ENCODE measurements around the gene ATP1A1.

DNA sequence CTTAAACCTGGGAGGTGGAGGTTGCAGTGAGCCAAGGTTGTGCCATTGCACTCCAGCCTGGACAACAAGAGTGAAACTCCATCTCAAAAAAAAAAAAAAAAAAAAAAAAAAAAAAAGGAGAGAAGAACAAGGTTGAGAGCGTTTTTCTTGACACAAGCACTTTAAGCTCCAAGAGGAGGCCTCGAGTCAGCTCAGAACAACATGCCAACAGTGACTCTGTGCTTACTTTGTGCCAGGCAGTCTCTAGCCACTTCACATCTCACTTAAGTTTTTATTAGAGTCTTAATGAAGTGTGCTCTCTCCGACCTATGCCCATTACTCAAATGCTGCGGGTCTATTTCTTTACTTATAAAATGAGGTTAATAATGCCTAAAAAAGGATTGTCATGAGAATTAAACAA is 13.0 kb downstream of the ATP1A1 start:
- TF ChIP-seq NR3C1 (CRISPR knock-in tag; conservative IDR thresholded peaks at IDR 0.05; ENCODE audit: low read depth) (no peak), CREB1 (CRISPR knock-in tag; IDR thresholded peaks at IDR 0.05) (no peak), TCF7 (CRISPR knock-in tag; IDR thresholded peaks at IDR 0.05; ENCODE audit: low read depth) (no peak), ZNF423 (CRISPR knock-in tag; IDR thresholded peaks at IDR 0.05) (no peak), JUN (CRISPR knock-in tag; IDR thresholded peaks at IDR 0.05) (no peak)
- TF ChIP-seq, protein P1, sequence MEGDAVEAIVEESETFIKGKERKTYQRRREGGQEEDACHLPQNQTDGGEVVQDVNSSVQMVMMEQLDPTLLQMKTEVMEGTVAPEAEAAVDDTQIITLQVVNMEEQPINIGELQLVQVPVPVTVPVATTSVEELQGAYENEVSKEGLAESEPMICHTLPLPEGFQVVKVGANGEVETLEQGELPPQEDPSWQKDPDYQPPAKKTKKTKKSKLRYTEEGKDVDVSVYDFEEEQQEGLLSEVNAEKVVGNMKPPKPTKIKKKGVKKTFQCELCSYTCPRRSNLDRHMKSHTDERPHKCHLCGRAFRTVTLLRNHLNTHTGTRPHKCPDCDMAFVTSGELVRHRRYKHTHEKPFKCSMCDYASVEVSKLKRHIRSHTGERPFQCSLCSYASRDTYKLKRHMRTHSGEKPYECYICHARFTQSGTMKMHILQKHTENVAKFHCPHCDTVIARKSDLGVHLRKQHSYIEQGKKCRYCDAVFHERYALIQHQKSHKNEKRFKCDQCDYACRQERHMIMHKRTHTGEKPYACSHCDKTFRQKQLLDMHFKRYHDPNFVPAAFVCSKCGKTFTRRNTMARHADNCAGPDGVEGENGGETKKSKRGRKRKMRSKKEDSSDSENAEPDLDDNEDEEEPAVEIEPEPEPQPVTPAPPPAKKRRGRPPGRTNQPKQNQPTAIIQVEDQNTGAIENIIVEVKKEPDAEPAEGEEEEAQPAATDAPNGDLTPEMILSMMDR (IDR thresholded peaks at IDR 0.05): no peak
- TF ChIP-seq, protein P2, sequence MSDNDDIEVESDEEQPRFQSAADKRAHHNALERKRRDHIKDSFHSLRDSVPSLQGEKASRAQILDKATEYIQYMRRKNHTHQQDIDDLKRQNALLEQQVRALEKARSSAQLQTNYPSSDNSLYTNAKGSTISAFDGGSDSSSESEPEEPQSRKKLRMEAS (CRISPR knock-in tag; IDR thresholded peaks at IDR 0.05): no peak
